DMS153 treated with DMSO at 0.1 percent for 48 hours (cell line): ENCODE results near the gene FAM111A.

Experiments used
- DNase-seq: peaks from one replicate; lab custom pipeline; 2025; ENCODE audit not compliant: unreplicated experiment; lab: John Stamatoyannopoulos, UW

Gene FAM111A

DNA sequence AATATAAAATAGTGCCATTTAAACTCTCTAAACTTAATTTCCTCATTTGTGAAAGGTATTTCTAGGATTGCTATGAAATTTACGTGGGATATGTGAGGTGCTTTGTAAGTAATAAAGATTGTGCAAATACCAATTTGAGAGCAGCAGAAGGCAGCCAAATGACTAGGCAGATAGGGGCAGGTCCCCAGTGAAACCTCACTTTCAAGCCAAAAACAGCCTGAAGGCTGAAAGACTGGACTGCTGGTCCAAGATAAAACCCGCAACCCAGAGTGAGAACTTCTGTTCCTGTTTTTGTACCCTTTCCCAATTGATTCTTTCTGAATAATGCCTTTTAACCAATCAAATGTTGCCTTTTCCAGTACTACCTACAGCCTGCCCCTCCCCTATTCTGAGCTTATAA, 36.5 kb downstream of the FAM111A start:
- DNase-seq: no peak

DNA sequence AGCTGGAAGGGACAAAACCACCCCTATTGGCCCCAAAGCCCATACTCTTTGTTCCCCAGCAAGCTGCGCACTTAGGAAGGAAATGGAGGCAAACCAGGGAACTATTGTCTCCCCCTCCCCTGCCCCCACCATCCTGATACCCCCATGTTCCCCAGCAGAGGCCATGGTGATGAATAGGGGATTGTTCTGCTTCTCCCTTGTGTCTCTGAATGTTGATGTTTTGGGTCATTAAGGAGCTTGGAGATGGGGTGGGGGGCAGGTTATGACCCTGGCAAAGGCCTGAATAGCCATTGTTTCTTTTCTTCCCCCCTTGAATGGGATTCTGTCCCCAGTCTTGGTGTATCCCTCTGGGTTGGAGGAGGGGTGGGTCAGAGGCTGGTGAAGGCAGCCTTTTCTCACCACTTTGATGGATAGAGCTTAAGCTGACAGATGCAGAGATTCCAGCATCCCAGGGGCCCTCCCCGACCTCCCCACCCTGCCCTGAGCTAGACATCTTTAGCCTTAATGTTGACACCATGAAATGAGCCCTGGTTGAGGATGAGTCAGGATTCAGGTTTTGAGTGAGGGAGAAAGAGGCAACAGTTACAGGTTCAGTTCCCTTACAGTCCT, 37.6 kb downstream of the FAM111A start:
- no peak for DNase-seq

DNA sequence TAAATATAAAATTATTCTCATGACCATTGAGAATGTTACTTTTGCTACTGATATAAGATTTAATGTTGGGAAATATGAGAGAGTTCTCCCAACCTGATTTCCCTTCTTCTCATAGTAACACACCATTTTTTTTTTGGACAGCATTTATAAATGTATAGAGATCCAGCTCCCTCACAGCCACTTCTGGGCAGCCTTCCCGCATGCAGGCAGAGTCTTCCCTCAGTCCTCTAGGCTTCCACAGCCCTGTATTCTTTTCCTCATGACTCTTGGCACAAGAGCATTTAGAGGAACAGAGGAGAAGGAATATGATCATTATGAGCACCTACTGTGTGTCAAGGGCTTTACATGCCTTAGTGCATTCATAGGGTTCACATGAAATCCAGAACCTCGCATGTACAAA, 38.3 kb downstream of the FAM111A start:
- DNase-seq: no peak

DNA sequence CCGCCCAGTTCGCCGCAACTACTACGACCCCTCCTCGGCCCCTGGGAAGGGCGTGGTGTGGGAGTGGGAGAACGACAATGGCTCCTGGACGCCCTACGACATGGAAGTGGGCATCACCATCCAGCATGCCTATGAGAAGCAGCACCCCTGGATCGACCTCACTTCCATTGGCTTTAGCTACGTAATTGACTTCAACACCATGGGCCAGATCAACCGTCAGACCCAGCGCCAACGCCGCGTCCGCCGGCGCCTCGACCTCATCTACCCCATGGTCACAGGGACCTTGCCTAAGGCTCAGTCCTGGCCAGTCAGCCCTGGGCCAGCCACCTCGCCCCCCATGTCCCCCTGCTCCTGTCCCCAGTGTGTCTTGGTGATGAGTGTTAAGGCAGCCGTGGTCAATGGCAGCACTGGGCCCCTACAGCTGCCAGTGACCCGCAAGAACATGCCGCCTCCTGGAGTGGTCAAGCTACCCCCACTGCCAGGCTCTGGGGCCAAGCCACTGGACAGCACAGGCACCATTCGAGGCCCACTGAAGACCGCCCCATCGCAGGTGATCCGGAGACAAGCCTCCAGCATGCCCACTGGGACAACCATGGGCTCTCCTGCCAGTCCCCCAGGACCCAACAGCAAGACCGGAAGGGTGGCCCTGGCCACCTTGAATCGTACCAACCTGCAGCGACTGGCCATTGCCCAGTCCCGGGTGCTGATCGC, 39.2 kb downstream of the FAM111A start:
- DNase-seq: no peak

DNA sequence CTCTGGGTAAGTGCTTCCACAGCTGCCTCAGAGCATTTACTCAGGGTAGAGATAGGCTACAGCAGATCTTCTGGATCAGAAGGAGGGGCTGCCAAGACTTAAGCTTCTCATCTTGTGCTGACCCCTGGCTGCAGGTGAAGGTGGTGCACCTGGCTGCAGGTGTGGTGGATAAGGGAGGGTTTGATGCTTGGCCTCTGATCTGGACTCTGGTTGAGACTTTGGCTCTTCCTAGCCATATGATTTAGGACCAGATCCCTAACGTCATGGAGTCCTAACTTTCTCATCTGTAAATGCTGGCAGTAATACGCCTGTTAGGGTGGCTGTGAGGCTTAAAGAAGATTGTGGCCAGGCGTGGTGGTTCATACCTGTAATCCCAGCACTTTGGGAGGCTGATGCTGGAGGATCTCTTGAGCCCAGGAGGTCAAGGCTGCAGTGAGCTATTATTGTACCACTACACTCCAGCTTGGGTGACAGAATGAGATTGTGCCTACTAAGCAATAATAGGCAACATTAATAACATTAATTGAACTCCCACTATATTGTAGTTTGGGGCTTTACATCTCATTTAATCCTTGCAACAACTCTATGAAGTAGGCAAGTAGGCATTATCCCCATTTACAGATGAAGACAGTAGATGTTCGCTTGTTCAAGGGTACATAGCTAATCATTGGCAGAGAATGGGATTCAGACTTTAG, 39.9 kb downstream of the FAM111A start:
- DNase-seq: no peak

DNA sequence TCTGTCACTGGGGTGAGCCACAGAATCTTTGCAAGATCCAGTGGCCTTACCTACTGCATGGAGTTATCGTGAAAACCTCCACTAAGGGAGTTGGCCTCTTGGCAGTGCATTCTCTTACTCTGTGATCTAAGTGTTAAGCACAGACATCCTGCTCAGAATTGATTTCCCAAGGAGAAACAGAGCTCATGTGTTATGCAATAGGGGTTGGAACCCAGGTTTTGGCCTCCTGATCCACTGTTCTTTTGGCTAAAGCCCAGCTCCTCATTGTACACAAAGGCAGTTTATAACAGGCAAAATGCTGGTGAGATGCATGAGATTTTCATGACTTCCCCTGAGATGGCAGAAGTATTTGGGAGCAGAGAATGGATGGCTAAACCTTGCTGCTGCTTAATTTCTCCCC, 41.1 kb downstream of the FAM111A start:
- no peak for DNase-seq

DNA sequence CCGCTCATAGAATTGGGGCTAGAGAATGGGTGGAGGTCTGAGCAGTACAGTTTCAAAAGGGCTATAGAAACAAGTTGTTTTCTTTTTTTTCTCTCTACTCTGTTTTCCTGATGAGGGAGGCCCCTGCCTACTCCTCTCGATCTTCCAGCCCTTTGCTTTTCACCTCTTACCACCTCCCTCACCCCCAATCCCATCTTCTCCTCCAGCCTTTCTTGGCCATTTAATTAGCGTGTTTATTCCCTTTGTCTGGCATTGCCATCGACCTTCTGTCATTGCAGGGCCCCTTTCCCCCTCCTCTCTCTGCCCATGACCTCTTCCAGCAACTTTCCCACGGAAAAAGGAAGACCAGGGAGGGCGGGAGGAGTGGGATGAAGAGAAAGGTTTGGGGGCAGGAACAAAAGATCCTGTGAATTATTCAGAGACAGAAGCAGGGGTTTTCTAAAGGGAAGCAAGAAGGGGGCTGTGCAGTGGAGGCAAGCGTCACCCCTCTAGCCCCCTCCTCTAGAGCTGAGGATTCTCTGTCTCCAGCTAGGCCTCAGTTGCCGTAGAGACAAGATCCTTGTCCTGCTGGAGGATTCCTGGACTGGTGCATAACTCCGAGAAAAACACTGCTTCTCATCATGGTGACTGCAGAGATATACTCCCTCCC, 42.2 kb downstream of the FAM111A start:
- DNase-seq: no peak

DNA sequence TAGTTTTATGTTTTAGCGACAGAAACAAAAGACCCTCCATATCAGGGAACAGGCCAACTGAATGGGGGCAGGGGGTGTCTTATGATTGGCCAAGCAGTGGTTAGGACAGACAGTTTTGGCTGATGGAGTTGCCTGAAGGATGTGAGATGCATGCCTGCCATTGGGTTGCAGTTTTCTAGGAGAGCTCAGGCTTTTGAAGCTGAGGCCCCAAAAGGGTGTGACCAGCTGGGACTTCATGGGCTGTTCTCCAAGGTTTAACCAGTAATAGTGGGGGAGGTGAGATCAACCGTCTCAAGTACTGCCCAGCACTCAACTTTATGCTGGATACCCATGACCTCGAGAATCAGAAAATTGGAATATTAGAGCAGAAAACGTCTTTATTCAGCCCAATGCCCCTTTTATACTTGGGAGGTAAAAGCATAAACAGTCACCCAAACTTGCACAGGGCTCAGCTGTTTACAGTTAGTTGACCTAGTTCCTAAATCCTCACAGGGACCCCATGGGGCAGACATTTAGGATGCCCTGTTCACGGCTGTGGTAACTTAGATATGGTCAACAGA, 42.8 kb downstream of the FAM111A start:
- DNase-seq: no peak

DNA sequence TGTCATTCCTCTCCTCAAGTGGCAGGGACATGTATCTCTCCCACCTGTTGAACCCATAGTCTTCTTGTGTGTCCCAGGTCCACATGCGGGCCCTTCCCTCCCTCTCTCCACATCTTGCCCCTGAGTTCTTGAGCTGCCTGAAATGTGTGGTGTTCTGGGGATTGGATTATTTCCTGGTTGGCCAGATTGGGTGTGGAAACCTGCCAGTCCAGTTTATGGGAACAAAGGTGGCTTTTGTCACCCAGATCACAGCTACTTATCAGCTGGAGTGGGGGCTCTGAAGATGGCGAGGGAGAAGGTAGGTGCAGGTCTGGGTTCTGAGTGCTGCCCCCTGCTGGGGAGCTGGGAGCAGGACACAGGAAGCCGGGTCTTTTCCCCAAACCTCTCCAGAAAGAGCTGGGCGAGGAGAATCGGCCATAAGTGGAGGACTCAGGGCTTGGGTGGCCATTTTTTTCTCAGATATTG, 43.5 kb downstream of the FAM111A start:
- peak; percentile 11 for DNase-seq

DNA sequence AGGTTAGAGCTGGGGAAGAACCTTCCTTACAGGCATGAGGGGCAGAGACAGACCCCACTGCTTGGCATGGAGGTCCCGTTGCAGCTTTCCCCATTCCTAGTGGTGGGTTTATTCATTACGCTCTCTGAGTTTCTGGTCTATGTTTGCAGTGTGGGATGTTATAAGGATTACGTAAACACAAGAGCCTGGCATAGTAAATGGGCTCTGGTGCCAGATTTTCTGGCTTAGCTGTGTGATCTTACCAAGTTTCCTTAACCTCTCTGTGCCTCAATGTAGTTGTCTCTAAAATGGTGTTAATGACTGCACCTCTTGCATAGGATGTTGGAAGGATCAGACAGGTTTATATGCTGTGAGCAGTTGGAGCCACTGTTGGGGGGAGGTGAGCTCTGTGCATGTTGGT, 44.4 kb downstream of the FAM111A start:
- no peak for DNase-seq

DNA sequence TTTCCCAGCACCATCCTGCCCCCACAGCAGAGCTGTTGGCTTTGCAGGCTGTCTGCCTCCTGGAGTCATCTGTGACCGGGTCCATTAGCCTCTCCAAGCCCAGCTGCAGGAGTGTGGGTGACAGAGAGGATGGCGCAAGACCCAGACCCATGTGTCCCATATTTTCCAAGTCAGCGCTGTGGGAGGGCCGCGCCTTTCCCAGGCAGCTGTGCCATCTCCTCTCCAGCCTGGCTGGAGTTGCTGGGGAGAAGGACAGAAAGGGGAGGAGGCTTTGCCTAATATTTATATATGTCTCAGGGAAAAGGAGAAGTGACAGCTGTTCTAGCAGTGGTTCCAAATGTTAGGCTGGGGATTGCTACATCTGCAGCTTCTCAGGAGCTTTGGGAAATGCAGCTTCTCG, 44.9 kb downstream of the FAM111A start:
- no peak for DNase-seq

DNA sequence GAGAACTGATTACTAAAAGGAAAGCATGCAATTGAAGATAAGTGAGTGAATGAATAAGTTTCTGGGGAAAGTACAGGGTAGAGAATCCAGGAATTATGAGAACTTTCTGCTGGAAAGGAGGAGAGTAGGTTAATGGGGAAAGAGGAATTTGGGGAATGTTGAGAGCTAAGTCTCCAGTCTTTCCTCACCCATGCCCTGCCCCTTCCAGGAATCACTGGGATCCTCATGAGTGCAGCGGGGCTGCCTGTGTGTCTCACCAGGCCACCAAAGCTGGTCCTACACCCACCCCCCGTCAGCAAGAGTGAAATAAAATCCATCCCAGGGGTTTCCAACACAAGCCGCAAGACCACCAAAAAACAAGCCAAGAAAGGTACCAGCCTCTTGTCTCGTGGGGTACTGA, 46.3 kb downstream of the FAM111A start:
- no peak for DNase-seq

DNA sequence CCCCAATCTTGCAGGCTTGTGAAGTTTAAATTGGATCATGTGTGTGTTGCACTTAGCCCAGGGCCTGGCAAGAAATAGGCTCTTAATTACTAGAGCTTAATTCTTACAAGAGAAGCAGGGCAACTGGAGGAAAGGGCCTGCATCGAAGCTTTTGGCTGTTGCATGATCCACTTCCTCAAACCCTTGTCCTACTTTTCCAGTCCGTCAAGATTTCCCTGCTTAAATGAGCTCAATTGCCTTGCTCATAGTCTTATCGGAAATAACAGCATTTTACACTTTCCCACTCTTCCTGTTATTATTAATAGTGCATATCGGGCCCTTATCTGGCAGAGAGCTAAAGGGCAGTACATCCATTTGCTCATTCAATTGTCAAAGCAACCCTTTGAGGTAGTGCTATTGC, 47.3 kb downstream of the FAM111A start:
- DNase-seq: no peak

DNA sequence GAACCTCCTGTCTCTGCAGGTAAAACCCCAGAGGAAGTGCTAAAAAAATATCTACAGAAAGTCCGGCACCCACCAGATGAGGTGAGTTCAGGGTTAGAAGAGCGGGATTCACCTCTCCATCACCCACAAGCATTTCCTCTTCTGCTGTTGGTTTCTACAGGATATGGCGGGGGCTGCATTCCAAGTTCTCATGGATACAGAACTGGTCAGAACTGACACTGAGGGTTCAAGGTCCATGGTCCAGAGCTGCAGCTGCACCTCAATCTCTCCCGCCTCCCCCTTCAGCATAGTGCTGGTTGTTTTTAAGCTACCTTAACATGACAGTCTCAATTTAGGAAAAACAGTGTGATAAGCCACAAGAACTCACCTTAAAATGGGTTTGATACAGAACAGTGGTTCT, 48.4 kb downstream of the FAM111A start:
- DNase-seq: no peak

DNA sequence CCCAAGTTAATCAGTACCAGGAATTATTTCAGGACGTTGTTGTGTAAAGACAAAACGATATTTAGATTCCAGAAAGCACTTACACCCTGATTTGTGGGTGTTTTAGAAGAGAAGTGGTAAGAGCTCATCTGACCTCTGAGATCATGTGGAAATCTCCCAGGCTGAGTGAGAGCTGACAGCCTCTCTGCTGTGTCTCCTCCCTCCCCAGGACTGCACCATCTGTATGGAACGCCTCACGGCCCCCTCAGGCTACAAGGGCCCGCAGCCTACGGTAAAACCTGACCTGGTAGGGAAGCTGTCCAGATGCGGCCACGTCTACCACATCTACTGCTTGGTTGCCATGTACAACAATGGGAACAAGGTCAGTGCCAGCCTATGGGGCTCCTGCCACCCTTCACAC, 49.2 kb downstream of the FAM111A start:
- DNase-seq: no peak

DNA sequence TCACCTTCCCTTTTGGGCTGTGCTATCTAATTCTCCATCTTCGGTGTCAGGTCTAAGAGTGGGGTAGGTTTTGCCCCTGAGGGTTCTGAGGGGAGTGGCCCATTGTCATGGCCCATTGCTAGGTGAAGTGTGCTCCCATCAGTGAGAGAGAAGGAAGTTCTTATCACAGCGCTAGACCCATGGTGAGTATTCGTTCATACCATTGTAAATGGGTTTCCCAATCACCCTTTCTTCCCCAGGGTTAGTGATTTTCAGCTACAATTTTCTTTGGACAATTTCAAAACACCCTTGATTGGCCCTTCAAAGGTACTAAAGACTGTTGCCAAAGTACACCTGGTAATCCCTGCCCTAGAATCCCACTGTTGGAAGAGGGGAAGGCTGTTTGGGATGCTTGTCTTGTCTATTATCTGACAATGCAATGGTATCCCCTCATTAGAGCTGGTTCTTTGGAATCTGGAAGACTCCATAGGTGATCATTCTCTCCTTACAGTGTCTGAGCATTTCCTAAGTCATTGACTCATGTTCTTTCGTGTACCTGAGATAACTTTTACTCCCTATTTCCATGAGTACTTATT, 49.9 kb downstream of the FAM111A start:
- DNase-seq: no peak

DNA sequence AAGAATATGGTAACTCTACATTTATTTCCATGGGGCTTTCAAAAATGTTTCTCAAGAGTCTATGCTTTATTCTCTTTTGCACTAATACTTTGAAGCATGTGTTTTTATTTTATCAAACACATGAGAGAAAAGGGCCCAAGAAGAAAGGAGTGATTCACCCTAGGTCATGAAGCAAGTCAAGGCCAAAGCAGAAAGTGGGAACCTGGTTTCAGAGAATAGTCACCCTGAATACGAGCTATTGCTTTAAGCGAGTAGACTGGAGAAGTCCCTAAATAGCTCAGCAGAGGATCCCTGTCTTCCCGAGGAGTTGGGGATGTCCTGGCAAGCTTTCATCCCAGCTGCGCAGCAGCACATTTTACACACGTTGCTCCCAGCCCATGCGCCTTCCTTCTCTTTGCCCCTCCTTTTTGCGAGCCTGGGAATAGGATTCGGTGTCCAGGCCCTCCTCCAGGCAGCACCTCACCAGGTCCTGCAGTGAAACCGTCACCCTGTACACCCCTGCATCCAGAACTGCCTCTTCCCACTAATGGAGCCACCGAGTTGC, 51.0 kb downstream of the FAM111A start:
- no peak for DNase-seq

DNA sequence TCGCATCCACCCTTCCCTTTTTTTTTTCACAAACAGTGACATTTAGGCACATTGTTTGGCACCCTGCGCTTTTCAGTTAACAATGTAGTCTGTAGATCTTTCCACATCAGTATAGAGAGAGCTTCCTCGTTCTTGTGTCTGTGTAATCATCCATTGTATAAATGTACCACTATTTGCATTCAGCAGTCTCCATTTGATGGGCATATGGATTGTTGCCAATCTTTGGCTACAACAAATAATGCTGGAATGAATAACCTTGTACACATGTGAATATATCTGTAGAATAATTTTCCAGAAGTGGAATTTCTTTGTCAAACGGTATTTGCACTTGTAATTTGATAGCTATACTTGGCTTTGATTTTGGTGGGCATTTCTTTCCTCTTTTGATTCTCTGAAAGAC, 52.9 kb downstream of the FAM111A start:
- peak; percentile 52 for DNase-seq

DNA sequence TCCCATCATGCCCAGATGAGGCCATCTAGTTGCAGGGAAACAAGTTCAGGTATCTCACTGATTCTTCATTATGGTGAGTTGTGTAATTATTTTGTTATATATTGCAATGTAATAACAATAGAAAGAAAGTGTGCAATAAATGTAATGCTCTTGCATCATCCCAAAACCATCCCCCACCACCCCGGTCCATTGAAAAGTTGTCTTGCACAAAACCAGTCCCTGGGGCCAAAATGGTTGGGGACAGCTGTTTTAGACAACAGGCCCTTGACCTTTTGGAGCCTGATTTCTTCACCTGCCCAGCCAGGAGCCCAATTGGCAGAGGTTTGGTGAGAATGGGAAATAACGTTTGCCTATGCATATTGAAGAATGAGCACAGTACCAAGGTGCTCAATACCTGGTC, 54.1 kb downstream of the FAM111A start:
- DNase-seq: no peak

DNA sequence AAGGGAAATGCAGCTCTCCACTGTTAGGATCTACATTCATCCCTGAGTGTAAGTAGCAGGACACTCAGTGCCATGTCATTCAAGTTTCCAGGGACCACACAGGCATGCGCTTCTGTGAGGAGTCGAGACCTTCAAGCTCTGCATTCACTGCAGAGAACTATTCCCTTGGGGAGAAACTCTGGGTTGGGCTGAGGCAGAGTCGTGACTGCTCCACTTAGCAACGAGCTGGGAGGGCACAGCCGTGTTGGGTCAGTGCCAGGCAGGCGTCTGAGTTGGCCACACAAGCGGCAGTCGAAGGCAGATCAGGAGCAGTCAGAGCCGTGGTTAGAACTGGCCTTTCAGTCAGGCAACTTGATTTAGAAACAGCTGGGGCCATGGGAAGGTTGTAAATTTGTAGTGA, 55.3 kb downstream of the FAM111A start:
- peak; percentile 63 for DNase-seq

DNA sequence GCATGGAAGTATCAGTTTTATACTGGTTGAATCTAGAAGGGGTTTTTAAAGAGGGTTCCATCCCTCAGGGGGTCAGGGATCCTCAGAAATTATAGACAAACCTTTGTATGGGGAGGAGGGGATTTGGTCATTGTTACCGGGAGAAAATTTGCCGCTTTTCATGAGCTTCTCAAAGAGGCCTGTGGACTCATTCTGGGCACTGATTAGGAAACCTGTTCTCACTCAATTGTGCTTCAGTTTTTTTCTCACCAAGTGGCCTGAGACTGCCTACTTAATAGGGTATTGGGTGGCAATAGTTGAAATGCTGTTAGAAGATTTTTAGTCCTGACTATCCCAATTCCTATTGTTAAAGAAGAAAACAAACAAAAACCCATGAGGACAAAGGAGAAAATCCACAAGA, 56.1 kb downstream of the FAM111A start:
- DNase-seq: no peak
